Measurements from ENCODE around the gene YPEL2.

YPEL2 gene

DNA sequence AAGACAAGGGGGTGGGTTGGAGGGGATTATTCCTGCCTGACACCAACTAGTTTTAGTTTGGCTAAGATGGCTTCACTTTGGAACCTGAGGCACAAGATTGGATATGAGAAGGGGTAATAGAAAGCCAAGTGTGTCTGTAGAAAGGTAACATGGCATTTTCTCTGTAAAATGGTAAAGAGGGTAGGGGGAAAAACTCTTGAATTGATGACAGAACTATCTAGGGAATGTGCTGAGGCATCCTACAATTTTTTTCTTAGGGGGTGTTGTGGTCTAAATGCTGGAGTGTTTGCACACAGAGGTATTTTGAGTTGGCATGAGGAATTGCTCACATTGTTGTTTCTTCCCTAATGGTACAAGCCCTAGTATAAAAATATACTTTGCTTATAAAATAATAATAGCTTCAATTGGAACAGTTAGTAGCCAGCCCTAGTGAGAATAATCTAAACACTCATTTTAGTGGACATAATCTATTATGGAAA is 25.8 kb downstream of the YPEL2 start:
- DNase-seq = no peak

DNA sequence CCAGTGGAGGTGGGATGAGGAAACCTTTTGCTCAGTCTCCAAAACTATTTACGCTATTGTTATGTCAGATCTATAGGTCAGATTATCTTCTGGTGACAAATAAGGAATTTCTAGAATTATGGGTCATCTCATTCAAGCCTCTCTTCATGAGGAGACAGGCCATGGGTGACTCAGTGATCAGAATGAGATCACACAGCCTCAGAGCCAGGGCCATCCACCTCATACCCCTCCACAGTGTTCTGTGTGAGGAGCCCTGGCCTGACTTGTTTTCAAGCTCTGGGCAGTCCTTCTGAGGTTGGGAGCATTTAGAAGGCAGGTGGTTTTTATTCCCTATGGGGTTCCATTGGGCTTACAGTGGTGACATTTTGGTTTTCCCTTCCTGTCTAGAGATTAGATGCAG is 26.5 kb downstream of the YPEL2 start:
- no peak for DNase-seq

DNA sequence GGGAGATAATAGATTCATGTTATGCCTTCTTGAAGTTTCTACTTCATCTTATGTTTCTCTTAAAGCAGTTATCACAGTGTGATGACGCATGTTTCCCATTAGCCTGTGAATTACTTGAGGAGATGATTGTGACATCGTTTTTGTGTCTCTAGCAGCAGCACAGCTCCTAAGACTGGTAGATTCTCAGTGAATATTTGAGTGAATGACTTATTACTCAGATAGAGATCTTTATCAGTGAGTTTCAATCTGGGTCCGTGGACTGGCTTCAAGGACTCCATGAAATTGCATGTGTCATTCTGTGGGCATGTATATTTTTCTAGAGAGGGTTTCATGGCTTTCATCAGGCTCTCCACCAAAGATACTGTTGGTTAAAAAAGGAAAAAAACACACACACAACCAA is 29.9 kb downstream of the YPEL2 start:
- DNase-seq = no peak

DNA sequence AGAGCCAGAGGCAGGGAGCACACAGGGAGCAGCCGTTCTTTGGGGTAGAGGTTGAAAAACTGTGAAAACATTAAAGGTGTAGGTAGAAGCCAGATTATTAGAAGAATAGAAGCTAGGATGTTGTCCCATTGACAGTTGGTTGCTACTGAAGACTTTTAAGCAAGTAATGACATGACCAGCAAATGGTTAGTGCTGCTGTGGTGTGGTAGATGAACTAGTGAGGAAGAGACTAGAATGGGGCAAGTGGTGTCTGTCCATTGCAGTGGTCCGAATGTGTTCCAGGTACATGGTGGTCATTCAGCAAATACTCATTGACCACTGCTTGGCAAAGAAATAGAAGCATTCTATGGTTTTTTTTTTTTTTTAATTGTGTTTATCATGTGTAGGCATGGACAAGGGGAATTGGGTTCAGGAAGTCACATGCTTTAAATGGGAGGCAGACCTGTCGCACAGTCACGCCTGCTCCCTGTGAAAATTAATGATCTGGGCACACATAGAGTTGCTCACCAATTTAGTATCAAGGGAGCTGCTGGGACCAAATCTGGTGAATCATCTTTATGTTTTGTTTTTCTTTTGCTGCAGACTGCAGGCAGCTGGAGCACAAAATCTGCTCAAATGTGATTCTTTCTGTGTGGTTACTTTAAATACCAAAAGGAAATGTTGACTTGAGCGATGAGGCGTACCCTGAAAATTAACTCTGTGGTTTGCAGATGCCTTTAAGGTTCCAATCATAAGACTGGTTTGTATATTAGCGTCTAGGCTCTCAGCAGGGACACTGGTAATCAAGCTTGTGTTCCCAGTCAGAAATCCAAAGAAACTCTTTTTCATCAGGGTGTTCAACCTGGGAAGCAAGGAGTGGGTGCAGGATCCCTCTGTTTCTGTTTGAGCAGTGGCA is 30.7 kb downstream of the YPEL2 start:
- no peak for DNase-seq

GRCh38 chr17:59362811-59363205 is 31.4 kb downstream of the YPEL2 start:
- DNase-seq = no peak

GRCh38 chr17:59365383-59365981 is 34.0 kb downstream of the YPEL2 start:
- peak; percentile 77 for DNase-seq

- no peak for DNase-seq
Measured at GRCh38 chr17:59366040-59366757, 34.7 kb downstream of the YPEL2 start.

DNA sequence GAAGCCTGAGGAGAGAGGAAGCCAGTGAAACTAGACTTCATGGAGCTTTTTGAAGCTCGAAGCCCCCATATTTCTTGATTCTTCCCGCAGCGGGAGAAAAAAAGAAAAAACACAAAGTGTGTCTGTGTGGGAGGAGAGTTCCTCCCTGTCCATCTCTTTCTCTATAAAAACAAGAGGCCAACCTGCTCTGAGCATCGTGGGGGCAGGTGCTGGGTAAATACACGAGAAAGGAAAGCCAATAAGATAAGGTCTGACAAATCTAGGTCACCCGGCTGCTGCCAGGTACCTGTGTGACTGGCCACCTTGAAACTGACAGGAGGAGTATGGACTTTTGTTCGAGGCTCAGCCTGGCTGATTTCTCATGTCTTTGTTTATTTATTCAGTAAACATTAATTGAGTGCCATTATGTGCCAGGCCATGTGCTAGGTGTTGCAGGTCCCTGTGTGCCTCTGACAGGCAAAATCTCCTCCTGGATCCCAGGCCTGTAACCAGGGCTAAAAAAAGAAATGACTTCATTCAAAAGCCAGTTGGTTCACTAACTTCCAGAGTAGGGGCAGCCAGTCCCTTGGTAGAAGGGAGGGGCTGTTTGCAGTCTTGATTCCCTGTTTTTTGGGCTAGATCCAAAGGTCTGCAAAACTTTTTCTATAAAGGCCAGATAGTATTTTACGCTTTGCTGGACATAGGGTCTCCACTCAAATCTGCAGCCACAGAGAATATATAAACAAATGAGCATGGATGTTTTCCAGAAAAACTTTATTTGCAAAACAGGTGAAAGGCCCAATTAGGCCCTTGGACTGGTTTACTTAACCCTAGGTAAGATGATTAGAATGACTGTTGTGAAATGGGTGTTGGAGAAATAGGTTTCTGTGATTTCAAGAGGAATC is 35.6 kb downstream of the YPEL2 start:
- peak; percentile 90 for DNase-seq

DNA sequence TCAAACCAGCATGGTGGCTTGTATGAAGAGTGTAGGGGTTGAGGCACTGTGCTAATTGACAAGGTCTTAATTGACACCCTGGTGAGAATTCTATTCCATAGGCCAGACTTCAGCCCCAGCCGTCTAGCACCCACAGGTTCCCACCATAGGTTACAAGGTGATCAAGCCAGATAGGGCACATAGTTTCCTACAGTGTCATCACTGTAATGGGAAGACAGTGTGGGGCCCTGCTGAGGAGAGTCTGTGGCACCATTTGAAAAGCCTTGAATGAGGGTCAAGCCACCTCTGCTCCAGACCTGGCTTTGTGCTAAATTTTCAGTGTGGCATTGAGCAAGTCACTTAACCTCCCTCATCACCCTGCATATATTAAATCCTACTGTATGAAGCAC is 36.2 kb downstream of the YPEL2 start:
- no peak for DNase-seq

GRCh38 chr17:59368218-59368857 is 36.9 kb downstream of the YPEL2 start:
- no peak for DNase-seq

- no peak for DNase-seq
Measured at GRCh38 chr17:59369031-59369975, 37.8 kb downstream of the YPEL2 start.

DNA sequence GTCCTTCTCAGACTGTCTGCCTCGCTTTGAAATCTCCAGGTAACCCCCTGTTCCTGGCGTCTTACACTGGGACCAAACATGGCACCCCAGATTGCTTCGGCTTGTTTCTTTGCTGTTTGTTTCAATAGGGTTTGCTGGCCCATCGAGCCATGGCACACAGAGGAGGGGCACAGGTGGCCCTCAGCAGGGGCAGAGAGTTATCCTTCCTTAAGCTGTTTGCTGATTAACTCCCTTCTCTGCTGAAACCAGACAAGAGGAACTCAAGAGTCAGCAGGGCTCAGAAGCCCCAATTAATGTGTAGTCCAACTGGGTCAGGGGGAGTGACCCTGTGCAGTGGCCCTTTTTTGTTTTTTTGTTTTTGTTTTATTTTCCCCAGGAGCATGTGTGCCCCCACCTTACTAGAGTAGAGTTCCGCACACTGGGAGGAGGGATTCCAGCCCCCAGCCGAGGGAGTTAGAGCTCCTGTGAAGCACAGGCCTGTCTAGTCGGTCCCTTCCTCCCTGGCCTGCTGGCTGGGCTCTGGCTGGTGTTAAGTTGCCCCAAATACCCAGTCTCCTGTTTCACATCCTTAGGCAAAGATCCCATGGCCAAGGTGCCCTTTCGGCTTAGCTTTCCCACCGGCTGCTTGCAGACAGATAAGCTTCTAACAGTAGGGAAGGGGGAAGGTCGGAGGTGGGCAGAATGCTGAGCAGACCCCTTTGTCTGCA is 39.3 kb downstream of the YPEL2 start:
- DNase-seq = no peak

GRCh38 chr17:59371416-59372100 is 40.1 kb downstream of the YPEL2 start:
- DNase-seq = no peak

DNA sequence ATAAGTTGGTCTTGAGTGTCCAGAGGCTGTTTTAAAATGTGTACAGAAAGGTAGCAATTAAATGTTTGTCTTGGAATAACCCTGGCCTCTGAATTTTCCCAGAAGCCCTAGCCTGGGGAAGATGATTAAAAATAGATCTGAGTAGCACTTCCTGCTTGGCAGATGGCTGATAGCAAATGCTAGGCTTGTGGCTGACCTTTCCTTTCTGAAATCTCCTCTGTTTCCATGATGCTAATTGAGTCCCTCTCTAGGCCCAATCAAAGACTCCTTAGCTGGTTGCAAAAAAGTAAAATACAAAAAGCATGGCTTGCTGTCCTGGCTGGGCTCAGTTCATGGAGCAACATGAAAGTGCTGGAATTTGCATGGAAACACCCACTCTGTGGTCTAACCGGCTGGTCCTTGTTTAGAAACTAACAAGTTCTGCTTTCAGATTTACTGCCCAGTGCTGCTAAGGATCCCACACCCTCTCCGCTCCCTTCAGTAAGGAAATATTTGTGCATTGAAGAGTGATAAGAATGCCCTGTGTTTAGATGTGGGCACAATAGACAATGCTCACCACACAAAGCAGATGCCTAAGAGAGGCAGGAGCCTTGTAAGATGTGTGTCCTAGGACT is 40.8 kb downstream of the YPEL2 start:
- DNase-seq = no peak

DNA sequence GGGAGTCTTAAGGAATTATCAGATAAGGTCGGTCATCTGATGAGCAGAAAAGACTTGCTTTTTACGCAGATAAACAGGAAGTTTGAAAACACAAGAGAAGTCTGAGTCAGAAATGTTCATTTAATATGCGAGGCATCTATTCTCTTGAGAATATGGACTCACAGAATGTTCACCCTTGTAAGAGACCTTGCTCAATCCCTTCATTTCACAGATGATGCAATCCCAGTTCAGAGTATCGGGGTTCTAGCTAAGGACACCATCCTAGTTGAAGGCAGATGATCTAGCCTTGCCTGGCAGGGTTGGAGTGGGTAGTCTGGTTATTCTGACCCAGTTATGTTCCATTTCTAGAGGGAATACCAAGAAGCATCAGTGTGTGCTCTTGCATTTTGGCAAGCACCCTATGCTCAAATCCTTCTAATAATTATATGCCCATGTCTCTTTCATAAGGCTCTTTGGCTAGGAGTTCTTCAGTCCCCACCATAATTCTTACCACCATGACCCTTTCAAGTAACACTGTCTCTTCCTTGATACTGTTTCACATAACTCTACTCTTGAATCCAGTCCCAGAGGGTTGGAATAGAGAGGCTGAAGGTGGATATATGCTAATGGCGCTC is 42.5 kb downstream of the YPEL2 start:
- DNase-seq = no peak

DNA sequence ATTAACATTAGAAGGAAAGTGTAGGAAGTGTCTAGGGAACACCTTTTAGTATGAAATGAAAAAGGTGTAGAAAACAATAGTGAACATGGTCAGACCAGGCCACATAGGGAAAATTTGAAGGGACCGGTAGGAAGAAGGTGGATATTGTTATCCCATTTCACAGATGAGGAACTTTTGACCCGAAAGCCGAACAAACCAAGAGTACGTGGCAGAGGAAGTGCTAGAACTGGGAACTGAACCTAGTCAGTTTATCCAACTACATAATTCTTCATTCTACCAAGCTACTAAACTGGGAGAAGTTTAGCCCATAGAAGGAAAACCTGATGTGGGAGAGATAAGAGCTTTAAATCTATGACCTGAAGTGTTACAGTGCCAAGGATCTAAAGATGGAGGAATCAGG is 43.2 kb downstream of the YPEL2 start:
- DNase-seq = no peak

DNA sequence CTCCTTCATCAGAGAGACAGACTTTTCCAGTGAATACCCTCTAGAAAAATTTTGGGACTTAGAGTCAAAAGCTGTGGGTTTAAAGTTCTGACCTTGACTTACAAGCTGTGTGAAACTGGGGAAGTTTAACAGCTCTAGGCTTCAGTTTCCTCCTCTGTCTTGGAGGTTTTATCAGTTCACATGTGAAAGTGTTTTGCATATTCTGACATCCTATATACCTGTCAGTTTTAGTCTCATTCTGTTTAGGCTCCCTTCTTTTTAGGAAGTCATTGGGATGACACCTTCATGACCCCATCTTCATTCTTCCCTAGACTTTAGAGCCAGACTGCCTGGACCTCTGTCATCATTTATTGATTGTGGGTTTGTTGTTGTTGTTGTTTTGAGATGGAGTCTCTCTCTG is 44.4 kb downstream of the YPEL2 start:
- no peak for DNase-seq

DNA sequence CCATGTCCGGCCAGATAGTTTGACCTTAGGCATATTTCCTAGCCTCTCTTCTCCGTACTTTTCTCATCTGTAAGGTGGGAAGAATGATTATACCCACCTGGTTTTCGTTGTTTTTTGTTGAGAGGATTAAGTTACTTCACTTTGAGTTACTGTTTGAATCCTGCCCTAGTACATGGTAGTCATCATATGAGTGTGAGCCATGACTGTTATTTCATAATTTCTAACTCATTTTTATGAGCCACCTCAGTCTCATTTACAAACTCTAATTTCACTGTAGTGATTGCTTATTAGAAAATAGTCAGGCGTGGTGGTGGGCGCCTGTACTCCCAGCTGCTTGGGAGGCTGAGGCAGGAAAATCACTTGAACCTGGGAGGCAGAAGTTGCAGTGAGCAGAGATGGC is 45.1 kb downstream of the YPEL2 start:
- DNase-seq = no peak

DNA sequence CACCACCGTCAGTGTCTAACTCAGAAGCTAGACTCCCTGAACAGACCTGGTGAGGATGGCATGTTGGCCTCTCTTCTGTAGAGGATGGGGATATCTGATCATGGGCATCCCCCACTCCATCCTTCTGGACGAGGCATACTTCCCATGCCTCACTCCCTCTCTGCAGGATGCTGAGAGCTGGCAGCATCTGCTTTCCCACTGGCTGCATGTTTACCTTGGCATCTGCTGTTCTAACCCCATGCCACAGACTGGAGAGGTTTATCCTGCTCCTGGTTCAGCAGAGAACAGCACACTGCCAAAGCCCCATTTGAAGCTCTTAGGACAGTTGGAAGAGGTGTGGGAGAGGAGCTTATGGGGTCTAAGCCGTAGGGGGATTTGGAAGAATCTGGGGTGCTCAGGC is 46.0 kb downstream of the YPEL2 start:
- DNase-seq = no peak

Data from NCI-H510A (cell line).